Omental fat pad (tissue), 4 donors: ENCODE measurements around the gene TTC19. TPM values are rescaled to one million over a fixed set of nuclear protein-coding genes. Genes with fewer than 3 reads are reported as not detected.

ENCODE experiments used
- ATAC-seq: fragments of 150-250 bp; one replicate; pipeline ENCODE4 v1.9.1; 2016; ENCODE audit warnings: mild to moderate bottlenecking, moderate library complexity; ENCODE audit not compliant: low FRiP score
- DNase-seq: peaks from one replicate; pipeline ENCODE4 v3.0.0-alpha.2; 2019; ENCODE audit warnings: low spot score
- CTCF ChIP-seq, 3 donors: fragments of 450-650 bp; IDR thresholded peaks; one replicate each; pipeline ENCODE4 v1.5.1; 2016 to 2017; ENCODE audit warnings: antibody characterized with exemption in 3 of 3, mild to moderate bottlenecking in 3 of 3, moderate library complexity in 2 of 3
- total RNA-seq, 4 donors: library from RNA; depleted of rRNA; stranded (reverse); fragments of >200 nt; gene quantifications; one replicate each; pipeline ENCODE4 v1.1.0, GENCODE V29; 2016

The TTC19 gene
- total RNA-seq, 4 donors from 2014 or later = 42.4 to 72.7 (median 56.8) TPM

- no peak for TF ChIP-seq CTCF (IDR thresholded peaks at IDR 0.05)
- DNase-seq (no peak), ATAC-seq (no peak)
Observed at GRCh38 chr17:16066125-16066524, 66.5 kb downstream of the TTC19 start.

- no peak for TF ChIP-seq CTCF (IDR thresholded peaks at IDR 0.05)
- DNase-seq = no peak
- ATAC-seq = no peak
Observed at GRCh38 chr17:16068323-16068722, 68.7 kb downstream of the TTC19 start.

DNA sequence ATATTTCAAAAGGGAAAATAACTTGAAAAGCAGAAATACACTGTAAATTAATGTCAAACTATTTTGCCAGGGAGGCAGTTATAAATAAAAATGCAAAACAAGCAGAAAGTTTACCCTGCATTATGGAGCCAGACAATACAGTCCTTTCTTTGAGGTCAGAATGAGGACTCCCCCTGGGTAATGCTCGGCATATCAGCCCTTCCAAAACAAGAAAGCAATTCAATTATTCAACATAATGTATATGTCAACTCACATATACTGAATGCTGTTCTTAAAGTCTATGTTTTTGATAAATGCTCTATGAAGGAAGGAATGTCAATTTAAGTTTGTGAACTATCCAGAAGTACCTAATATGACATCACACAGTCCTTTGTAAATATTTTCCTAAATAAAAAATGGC is 72.4 kb downstream of the TTC19 start:
- DNase-seq (no peak), ATAC-seq (no peak)
- no peak for TF ChIP-seq CTCF (IDR thresholded peaks at IDR 0.05)

- TF ChIP-seq CTCF (IDR thresholded peaks at IDR 0.05) = no peak
- DNase-seq = no peak
- ATAC-seq = no peak
Observed at GRCh38 chr17:16073845-16074244, 74.2 kb downstream of the TTC19 start.

GRCh38 chr17:16074423-16074822 is 74.8 kb downstream of the TTC19 start:
- no peak for ATAC-seq

DNA sequence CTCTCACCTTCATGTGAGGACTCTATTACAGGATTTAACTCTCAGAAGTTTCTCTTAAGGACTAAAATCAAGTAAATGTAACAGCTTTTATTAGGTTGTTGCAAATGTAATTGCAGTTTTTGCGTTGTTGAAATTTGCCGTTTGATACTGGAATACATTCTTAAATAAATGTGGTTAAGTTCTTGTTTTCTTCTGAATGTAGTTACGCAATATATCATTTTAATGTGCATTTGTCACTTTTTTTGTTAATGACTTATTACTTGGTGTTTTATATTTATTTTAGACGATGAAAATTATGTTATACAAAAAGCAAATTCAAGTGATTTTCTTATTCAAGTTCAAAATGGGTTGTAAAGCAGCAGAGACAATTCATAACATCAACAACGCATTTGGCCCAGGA is 76.3 kb downstream of the TTC19 start:
- no peak for ATAC-seq
- no peak for TF ChIP-seq CTCF (IDR thresholded peaks at IDR 0.05)

More at GRCh38 chr17:16074423-16074822, 74.8 kb downstream of the TTC19 start:
- DNase-seq = no peak
- no peak for TF ChIP-seq CTCF (IDR thresholded peaks at IDR 0.05)

More for the DNA sequence above, 76.3 kb downstream of the TTC19 start:
- DNase-seq = no peak

Other genes starting within 250 kb of the TTC19 start
- gene ADORA2B, start 54.7 kb upstream of the TTC19 start, total RNA-seq = 1 to 10 TPM in 2 of 4 donors, under 1 TPM in 1, not detected in 1; 0.82 to 5.6 (median 2.1) TPM
- gene ZSWIM7, start 120 bp upstream of the TTC19 start, total RNA-seq = 10 to 100 TPM in 3 of 4 donors, 1 to 10 TPM in 1; 8.6 to 34.0 (median 20.4) TPM
- 100 to 1,000 TPM; 120 to 163 (median 134) TPM for gene NCOR1, start 215.7 kb downstream of the TTC19 start, total RNA-seq
- 10 to 100 TPM; 44.8 to 62.4 (median 52.5) TPM for gene PIGL, start 217.4 kb downstream of the TTC19 start, total RNA-seq